CD4-positive, alpha-beta T cell (primary cell): ENCODE measurements around the gene FEM1C. TPM values are rescaled to one million over a fixed set of nuclear protein-coding genes. Genes with fewer than 3 reads are reported as not detected.

Source experiments
- ATAC-seq: fragments of 200-7000 bp; cut with Tn5 transposase; one replicate; pipeline ENCODE4 v1.10.0; 2022; ENCODE audit warnings: mild to moderate bottlenecking; ENCODE audit not compliant: poor library complexity
- CTCF ChIA-PET: fragments of 350-600 bp; sonication (Branson Sonifier 250); formaldehyde crosslinking; loops from one replicate; lab custom pipeline; 2021; ENCODE audit warnings: antibody characterized with exemption, inconsistent platforms; lab: Charles Lee
- POLR2A ChIA-PET: fragments of 350-600 bp; sonication (Branson Sonifier 250); formaldehyde crosslinking; loops from one replicate; lab custom pipeline; 2021; ENCODE audit warnings: antibody characterized with exemption, inconsistent platforms; lab: Charles Lee
- DNase-seq, 14 experiments: peaks; one replicate each; pipeline ENCODE4 v3.0.0-alpha.2; 2013 to 2020; ENCODE audit warnings: mixed read lengths in 2 of 14
- H3K27ac ChIP-seq, 2 donors: one replicate each; pipeline versions ENCODE4 v1.5.1 to v1.7.0; 2013; ENCODE audit warnings: low read length in 2 of 2, low read depth in 1 of 2, mild to moderate bottlenecking in 1 of 2
- H3K27me3 ChIP-seq, 2 experiments: 1 replicate in 1 of 2; 2 replicates in 1 of 2; pipeline versions ENCODE4 v1.6.1 to v1.7.0; 2013; ENCODE audit warnings: low read length in 2 of 2, control low read depth in 1 of 2, mild to moderate bottlenecking in 1 of 2, moderate library complexity in 1 of 2; ENCODE audit not compliant: insufficient read depth in 2 of 2, control insufficient read depth in 1 of 2
- H3K36me3 ChIP-seq: one replicate; pipeline ENCODE4 v1.6.1; 2013; ENCODE audit warnings: low read length, control low read depth; ENCODE audit not compliant: insufficient read depth
- H3K4me1 ChIP-seq: one replicate; pipeline ENCODE4 v1.6.1; 2013; ENCODE audit warnings: low read length, control low read depth; ENCODE audit not compliant: insufficient read depth
- H3K4me3 ChIP-seq: one replicate; pipeline ENCODE4 v1.5.1; 2013; ENCODE audit warnings: mild to moderate bottlenecking, low read length, moderate library complexity
- H3K9me3 ChIP-seq, 2 experiments: 1 replicate in 1 of 2; 2 replicates in 1 of 2; pipeline versions ENCODE4 v1.6.1 to v1.7.0; 2013; ENCODE audit warnings: low read length in 2 of 2, mild to moderate bottlenecking in 2 of 2, control low read depth in 1 of 2, moderate library complexity in 1 of 2; ENCODE audit not compliant: control insufficient read depth in 1 of 2, insufficient read depth in 1 of 2
- H3K27ac Mint-ChIP-seq: one replicate; pipeline ENCODE4 v1.8.0; 2020; ENCODE audit warnings: mixed read lengths
- H3K27me3 Mint-ChIP-seq: one replicate; pipeline ENCODE4 v1.8.0; 2021; ENCODE audit warnings: mixed read lengths
- H3K36me3 Mint-ChIP-seq: one replicate; pipeline ENCODE4 v1.8.0; 2021; ENCODE audit warnings: low read depth, mixed read lengths
- H3K4me1 Mint-ChIP-seq: one replicate; pipeline ENCODE4 v1.8.0; 2021; ENCODE audit warnings: low read depth, mixed read lengths
- H3K4me3 Mint-ChIP-seq: one replicate; pipeline ENCODE4 v1.8.0; 2020; ENCODE audit warnings: mild to moderate bottlenecking, mixed read lengths
- H3K9me3 Mint-ChIP-seq: one replicate; pipeline ENCODE4 v1.8.0; 2020; ENCODE audit warnings: mixed read lengths
- CTCF ChIP-seq: fragments of 200-600 bp; IDR thresholded peaks from one replicate; pipeline ENCODE4 v1.8.0; 2022; ENCODE audit warnings: antibody characterized with exemption, mild to moderate bottlenecking
- intact Hi-C, 2 experiments: fragments of 100-400 bp; cut with DNase I in 1 of 2; cut with micrococcal nuclease in 1 of 2; formaldehyde crosslinking; loops; one replicate each; pipeline versions ENCODE4 v1.15.1 to v1.9.0; 2023 to 2025; cut with DNase I, micrococcal nuclease
- total RNA-seq, 174 experiments: library from RNA in 2 of 174; stranded (reverse) in 2 of 174; gene quantifications; one replicate each; pipeline ENCODE4 v1.2.3 and lab custom pipeline; 2021 to 2026

FEM1C gene
- total RNA-seq, 2 experiments from 2014 or later, result 43.3 to 44.2 TPM

GRCh38 chr5:115543365-115544042 is 1.1 kb downstream of the FEM1C start:
- Mint-ChIP-seq H3K27ac (peak overlapping the region; percentile 98), H3K9me3 (no peaks in the 10 kb centered on the region), H3K27me3 (no peaks in the 10 kb centered on the region), H3K4me1 (peaks cover 66% of the 10 kb centered on the region), H3K4me3 (peak overlapping the region; percentile 98), H3K36me3 (peaks cover 67% of the 10 kb centered on the region)
- no peaks in the 10 kb centered on the region for H3K27me3 ChIP-seq
- TF ChIP-seq CTCF, result no peak
- intact Hi-C loops, result loop anchor here (2.0 to 10.0 kb wide), 6 partner anchors 81 to 369 kb away; partner anchors contain the start of genes AP3S1 (in 2 of the 2), ATG12 (in 2 of the 2), CCDC112 (in 1 of the 2) and TMED7 (in 1 of the 2)
- CTCF ChIA-PET, result interaction anchor here (0.8 to 1.3 kb wide), 3 partner anchors 15 to 91 kb away, joined by 3 to 5 read pairs (median 3); no protein-coding TSS in a partner anchor
- H3K4me1 ChIP-seq, result peaks cover 16% of the 10 kb centered on the region
- H3K4me3 ChIP-seq, result peak overlapping the region; percentile 76
- POLR2A ChIA-PET, result interaction anchor here (0.6 to 3.2 kb wide), 16 partner anchors 9 to 542 kb away, joined by 3 to 33 read pairs (median 8); partner anchors contain the start of genes AP3S1, ATG12, CCDC112 and COMMD10
- DNase-seq, result peak in 6 of 14 experiments; percentile 8 to 79 (median 42)
- H3K9me3 ChIP-seq, result no peaks in the 10 kb centered on the region
- peaks cover 17% of the 10 kb centered on the region for H3K36me3 ChIP-seq
- peak; percentile 32 for ATAC-seq
- H3K27ac ChIP-seq, result peak overlapping the region; percentile 78 to 95

GRCh38 chr5:115542651-115543364 is 1.8 kb downstream of the FEM1C start:
- intact Hi-C loops, result loop anchor here (5.0 to 10.0 kb wide), 3 partner anchors 84 to 368 kb away; partner anchors contain the start of genes AP3S1 (in 1 of the 2), ATG12 (in 1 of the 2) and TMED7 (in 1 of the 2)
- Histone ChIP-seq H3K27ac (peak overlapping the region in 1 of 2 donors; percentile 78), H3K4me3 (peak overlapping the region; percentile 76), H3K9me3 (no peaks in the 10 kb centered on the region), H3K4me1 (peaks cover 16% of the 10 kb centered on the region), H3K36me3 (peaks cover 24% of the 10 kb centered on the region), H3K27me3 (no peaks in the 10 kb centered on the region)
- DNase-seq (peak in 2 of 14 experiments; percentile 7 to 14), ATAC-seq (no peak)
- H3K4me1 Mint-ChIP-seq, result peaks cover 73% of the 10 kb centered on the region
- H3K27ac Mint-ChIP-seq, result peak overlapping the region; percentile 98
- no peak for TF ChIP-seq CTCF
- H3K27me3 Mint-ChIP-seq, result no peaks in the 10 kb centered on the region
- H3K9me3 Mint-ChIP-seq, result no peaks in the 10 kb centered on the region
- CTCF ChIA-PET, result interaction anchor here (1.1 kb wide), 1 partner anchor 32 kb away, joined by 5 read pairs; no protein-coding TSS in a partner anchor
- POLR2A ChIA-PET, result interaction anchor here (0.6 to 3.2 kb wide), 6 partner anchors 9 to 300 kb away, joined by 3 to 33 read pairs (median 12); partner anchors contain the start of genes AP3S1, ATG12 and CCDC112
- peaks cover 74% of the 10 kb centered on the region for H3K36me3 Mint-ChIP-seq
- peak overlapping the region; percentile 98 for H3K4me3 Mint-ChIP-seq

GRCh38 chr5:115542086-115542485 is 2.5 kb downstream of the FEM1C start:
- peaks cover 81% of the 10 kb centered on the region for H3K36me3 Mint-ChIP-seq
- ChIA-PET CTCF (no interaction called here), POLR2A (no interaction called here)
- peaks cover 80% of the 10 kb centered on the region for H3K4me1 Mint-ChIP-seq
- no peaks in the 10 kb centered on the region for H3K27me3 Mint-ChIP-seq
- Histone ChIP-seq H3K4me1 (peaks cover 16% of the 10 kb centered on the region), H3K9me3 (no peaks in the 10 kb centered on the region), H3K27ac (no peak overlapping the region), H3K36me3 (peaks cover 24% of the 10 kb centered on the region), H3K27me3 (no peaks in the 10 kb centered on the region), H3K4me3 (peak overlapping the region; percentile 76)
- H3K9me3 Mint-ChIP-seq, result no peaks in the 10 kb centered on the region
- ATAC-seq (no peak), DNase-seq (no peak)
- H3K4me3 Mint-ChIP-seq, result peak overlapping the region; percentile 98
- intact Hi-C loops, result loop anchor here (5.0 to 10.0 kb wide), 3 partner anchors 85 to 367 kb away; partner anchors contain the start of genes AP3S1 (in 1 of the 2), ATG12 (in 1 of the 2) and TMED7 (in 1 of the 2)
- peak overlapping the region; percentile 98 for H3K27ac Mint-ChIP-seq
- TF ChIP-seq CTCF, result no peak
